ENCODE measurements around the gene RERE.

Gene RERE

DNA sequence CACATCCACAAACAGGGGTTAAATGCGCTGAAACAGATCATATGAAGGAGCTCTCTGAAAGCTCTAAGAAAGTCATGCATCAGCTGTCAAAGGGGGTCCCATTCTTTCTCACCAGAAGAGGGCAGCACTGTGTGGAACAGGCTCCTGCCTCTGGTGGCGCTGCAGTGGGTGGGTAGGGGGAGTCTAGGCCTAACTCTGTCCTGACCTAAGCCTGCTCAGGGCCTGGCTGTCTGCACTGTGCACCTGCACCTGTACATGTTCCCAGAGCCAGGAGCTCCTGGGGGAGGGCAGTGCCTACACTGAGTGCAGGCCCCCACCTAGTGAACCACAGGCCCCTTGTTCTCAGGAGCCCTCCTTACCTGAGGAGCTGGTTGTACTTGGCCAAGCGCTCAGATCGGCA lies 45.1 kb upstream of the RERE start:
- no peak overlapping the region for H3K4me3 ChIP-seq (ENCODE audit: low read depth, low read length)
- TF ChIP-seq, protein P1, sequence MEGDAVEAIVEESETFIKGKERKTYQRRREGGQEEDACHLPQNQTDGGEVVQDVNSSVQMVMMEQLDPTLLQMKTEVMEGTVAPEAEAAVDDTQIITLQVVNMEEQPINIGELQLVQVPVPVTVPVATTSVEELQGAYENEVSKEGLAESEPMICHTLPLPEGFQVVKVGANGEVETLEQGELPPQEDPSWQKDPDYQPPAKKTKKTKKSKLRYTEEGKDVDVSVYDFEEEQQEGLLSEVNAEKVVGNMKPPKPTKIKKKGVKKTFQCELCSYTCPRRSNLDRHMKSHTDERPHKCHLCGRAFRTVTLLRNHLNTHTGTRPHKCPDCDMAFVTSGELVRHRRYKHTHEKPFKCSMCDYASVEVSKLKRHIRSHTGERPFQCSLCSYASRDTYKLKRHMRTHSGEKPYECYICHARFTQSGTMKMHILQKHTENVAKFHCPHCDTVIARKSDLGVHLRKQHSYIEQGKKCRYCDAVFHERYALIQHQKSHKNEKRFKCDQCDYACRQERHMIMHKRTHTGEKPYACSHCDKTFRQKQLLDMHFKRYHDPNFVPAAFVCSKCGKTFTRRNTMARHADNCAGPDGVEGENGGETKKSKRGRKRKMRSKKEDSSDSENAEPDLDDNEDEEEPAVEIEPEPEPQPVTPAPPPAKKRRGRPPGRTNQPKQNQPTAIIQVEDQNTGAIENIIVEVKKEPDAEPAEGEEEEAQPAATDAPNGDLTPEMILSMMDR (IDR thresholded peaks at IDR 0.05; ENCODE audit: low read depth, low read length, missing control alignments): peak; percentile 73
- in situ Hi-C loops (cut with HindIII; ENCODE audit: low sequenced_read_pairs): no loop called here
- DNase-seq (ENCODE audit: low read depth): no peak

DNA sequence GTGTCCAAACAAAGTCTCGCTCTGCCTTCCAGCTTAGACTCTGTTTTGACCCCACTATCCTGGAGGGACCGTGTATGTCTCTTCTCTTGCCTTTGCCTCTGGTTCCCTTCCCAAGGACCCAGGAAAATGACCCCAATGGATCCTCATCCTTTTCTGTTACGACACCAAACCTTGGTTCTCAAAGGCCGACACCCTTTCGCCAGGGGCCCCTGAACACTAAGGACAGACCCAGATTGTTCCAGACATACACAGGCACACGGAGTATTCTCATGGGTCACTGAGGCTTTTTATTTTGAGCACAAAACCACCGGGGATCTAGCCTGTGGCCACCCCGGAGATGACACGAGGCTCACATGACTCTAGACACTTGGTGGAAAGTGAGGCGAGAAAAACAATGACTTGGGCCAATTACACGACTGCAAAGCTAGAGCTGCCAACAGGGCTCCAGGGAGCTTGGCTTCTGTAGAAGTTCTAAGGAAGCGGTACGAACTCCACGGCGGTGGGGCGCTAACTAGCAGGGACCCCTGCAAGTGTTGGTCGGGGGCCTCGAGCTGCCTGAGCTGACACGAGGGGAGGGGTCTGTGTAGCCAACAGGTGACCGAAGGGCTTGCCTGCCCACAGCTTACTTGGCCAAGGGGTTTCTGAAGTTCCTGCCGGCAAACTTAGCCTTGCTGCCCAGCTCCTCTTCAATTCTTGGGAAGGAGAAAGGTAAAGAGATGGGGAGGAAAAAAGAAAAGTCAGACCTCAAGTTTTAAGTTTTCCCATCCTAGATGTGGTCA lies 43.5 kb upstream of the RERE start:
- H3K4me3 ChIP-seq (ENCODE audit: low read depth, low read length): no peak overlapping the region
- in situ Hi-C loops (cut with HindIII; ENCODE audit: low sequenced_read_pairs): no loop called here
- no peak for DNase-seq (ENCODE audit: low read depth)
- TF ChIP-seq, protein P1 (IDR thresholded peaks at IDR 0.05; ENCODE audit: low read depth, low read length, missing control alignments): no peak

DNA sequence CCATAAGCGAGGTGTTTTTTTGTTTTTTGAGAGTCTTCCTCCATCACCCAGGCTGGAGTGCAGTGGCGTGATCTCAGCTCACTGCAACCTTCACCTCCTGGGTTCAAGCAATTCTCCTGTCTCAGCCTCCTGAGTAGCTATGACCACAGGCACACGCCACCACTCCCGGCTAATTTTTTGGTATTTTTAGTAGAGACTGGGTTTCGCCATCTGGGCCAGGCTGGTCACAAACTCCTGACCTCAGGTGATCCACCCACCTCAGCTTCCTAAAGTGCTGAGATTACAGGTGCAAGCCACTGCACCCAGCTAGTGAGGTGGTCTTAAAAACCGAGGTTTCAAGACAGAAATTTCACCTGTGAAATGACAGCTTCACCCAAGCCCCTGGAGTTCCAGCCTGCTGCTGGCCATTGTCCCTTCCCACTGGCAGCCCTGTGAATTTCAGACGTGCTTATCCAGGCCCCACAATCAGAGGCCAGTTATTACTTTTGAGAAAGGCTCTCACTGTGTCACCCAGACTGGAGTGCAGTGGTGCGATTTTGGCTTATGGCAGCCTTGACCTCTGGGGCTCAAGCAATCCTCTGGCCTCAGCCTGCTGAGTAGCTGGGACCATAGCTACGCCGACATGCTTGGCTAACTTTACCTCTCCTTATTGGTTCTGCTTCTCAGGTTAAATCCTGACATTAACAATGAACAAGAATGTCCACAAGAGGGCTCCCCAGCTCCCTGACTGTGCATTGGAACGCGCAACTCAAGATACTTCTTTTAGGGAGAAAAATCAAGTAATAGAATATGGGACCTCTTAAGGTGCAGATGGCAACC lies 41.7 kb upstream of the RERE start:
- TF ChIP-seq, protein P1 (IDR thresholded peaks at IDR 0.05; ENCODE audit: low read depth, low read length, missing control alignments): peak; percentile 73
- no peak overlapping the region for H3K4me3 ChIP-seq (ENCODE audit: low read depth, low read length)
- peak; percentile 55 for DNase-seq (ENCODE audit: low read depth)
- in situ Hi-C loops (cut with HindIII; ENCODE audit: low sequenced_read_pairs): no loop called here

DNA sequence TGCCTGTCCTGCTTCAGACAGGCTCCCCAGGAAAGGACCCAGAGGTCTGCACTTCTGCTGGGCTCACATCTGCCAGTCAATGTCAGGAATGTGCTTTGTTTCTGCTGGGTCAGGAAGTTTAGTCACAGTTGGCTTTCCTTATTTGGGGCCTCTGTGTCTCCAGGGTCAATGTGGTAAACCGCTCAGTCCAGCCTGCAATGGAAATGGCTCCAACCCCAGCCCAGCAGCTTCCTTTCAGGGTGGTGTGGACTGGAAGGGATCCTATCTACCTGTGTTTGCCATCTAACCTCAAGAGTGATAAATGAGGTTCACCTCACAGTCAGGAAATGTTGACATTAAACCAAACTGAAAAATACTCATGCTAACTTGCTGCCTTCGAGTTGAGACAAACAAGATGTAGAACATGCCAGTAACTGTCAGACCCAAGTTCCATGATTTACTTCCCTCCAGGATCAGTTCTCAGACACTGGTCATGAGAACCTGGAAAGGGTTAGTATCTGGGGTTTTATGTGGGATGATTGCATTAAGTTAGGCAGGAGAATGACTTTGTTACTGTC lies 40.8 kb upstream of the RERE start:
- TF ChIP-seq, protein P1 (IDR thresholded peaks at IDR 0.05; ENCODE audit: low read depth, low read length, missing control alignments): no peak
- DNase-seq (ENCODE audit: low read depth): peak; percentile 72
- H3K4me3 ChIP-seq (ENCODE audit: low read depth, low read length): no peak overlapping the region
- in situ Hi-C loops (cut with HindIII; ENCODE audit: low sequenced_read_pairs): no loop called here

DNA sequence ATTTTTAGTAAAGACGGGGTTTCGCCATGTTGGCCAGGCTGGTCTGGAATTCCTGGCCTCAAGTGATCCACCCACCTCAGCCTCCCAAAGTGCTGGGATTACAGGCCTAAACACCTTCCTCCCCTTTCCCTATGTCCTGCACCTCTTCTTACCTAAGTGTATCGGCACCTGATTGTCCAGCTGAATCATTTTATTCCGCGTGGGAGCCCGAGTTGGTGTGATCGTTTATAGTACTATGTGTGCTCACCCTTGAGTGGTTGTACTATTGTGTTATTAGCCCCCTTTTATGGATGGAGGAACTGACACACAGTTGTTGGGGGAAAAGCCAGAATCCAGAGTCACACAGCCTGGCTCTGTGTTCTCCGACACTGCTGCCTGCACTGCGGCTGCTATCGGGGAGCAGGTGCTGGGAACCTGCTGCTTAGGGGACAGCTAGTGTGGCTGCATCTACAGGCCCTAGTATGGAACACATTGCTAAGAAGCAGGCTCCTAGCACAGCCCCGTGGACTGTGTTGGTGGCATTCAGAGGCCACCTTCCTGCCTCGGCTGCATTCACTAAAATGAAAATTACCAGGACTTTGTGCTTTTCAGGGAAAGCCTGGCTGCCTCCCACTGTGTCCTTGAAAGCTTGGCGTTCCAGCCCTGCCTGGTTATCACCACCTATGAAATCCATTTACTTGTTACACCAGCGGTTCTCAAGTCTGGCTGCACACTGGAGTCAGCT lies 39.4 kb upstream of the RERE start:
- in situ Hi-C loops (cut with HindIII; ENCODE audit: low sequenced_read_pairs): no loop called here
- DNase-seq (ENCODE audit: low read depth): no peak
- no peak overlapping the region for H3K4me3 ChIP-seq (ENCODE audit: low read depth, low read length)
- TF ChIP-seq, protein P1 (IDR thresholded peaks at IDR 0.05; ENCODE audit: low read depth, low read length, missing control alignments): no peak

DNA sequence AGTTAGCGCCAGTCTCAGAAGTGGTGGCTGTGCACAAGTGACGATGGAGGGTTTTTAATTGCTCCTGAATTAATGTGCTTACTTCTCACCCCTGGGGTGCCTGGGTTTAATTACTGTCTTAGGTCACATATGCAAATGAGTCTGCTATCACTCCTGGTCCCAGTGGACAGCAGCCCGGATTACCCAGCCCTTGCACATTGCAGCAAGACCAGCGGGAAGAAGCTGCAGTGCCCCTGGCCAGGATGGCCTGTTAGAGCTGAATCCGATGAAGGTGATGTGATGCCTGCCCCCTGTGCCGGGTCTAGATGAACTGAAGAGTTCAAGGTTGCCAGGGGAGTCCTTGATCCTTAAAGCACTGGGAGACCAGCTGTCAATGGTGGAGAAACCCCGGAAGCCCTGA lies 36.8 kb upstream of the RERE start:
- no peak overlapping the region for H3K4me3 ChIP-seq (ENCODE audit: low read depth, low read length)
- in situ Hi-C loops (cut with HindIII; ENCODE audit: low sequenced_read_pairs): no loop called here
- DNase-seq (ENCODE audit: low read depth): no peak
- TF ChIP-seq, protein P1 (IDR thresholded peaks at IDR 0.05; ENCODE audit: low read depth, low read length, missing control alignments): no peak
